HG02943 (cell line): ENCODE measurements around the gene CDIP1.
A peak's percentile ranks its signal among the peaks of the same experiment; 100 is the strongest.

Experiments used
- ATAC-seq: cut with Tn5 transposase; IDR thresholded peaks from one replicate; pipeline ENCODE4 v1.9.1; 2021; ENCODE audit warnings: mild to moderate bottlenecking, low read depth, moderate library complexity; ENCODE audit not compliant: unreplicated experiment

Gene CDIP1

DNA sequence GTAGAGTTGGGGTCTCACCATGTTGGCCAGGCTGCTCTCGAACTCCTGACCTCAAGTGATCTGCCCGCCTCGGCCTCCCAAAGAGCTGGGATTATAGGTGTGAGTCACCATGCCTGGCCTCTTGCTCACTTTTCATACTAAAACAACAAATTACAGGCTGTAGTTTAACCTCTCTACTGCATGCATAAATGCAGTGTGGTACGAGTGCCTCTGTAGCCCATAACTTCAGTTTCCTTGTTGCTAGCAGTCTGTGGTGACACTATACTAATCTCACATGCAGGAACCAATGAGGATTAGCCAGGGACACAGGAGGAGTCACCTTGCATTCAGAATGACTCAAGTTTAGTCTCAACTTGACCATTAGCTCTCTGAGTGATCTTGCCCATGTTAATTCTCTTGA lies 42.3 kb downstream of the CDIP1 start:
- no peak for ATAC-seq

DNA sequence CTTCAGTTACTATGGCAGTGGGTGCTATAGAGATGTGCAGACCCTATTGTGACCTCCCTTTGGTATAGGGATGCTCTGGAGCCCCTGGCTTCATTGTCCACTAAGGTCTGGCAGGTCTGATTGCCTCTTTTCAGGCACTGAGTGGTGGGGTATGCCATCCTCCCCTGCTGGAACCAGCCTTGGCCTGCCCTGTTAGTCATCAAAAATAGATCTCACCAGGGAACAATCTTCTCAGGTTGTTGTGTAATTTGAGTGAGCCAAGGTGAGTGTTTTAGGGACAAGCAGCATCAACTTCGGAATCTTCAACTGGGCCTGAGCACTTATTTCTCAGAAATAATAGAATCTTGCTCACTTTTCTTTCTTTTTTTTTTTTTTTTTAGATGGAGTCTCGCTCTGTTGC lies 42.8 kb downstream of the CDIP1 start:
- ATAC-seq = no peak

DNA sequence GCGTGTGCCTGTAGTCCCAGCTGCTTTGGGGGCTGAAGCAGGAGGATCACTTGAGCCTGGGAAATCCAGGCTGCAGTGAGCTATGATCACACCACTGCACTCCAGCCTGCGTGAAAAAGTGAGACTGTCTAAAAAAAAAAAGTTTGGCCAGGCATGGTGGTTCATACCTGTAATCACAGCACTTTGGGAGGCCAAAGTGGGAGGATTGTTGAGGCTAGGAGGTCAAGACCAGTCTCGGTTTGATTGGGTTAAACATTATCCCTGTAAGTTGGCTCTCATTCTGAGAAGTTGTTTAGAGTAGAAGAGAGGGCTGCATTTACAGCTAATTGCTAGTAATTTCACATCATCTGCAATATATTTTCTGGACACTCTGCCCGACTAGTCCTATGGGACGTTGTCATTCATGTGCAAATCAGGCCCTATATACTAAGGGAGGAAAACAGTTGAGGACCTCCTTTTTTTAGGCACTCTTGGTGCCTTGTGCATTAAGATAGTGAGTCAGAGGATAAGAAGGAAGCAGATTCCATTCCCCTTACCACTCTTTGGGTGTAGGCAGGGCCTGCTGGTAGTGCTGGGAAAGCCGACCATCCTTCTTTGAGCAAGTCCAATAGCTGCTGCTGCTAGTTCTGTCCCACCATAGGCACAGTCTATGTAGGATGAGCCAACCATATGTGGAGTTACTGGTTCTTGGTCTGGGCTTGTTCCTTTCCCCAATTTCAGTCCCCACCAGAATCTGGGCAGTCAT lies 43.7 kb downstream of the CDIP1 start:
- ATAC-seq = no peak

DNA sequence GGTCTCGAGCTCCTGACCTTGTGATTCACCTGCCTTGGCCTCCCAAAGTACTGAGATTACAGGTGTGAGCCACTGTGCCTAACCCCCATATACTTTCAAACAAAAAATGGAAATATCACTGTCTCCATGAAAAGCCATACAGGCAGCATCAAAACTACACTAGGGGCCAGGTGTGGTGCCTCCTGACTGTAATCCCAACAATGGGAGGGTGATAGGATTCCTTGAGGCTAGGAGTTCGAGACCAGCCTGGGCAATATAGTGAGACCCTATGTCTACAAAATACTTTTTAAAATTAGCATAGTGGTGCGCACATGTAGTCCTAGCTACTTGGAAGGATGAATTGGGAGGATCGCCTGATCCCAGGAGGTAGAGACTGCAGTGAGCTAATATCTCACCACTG lies 46.7 kb downstream of the CDIP1 start:
- no peak for ATAC-seq

DNA sequence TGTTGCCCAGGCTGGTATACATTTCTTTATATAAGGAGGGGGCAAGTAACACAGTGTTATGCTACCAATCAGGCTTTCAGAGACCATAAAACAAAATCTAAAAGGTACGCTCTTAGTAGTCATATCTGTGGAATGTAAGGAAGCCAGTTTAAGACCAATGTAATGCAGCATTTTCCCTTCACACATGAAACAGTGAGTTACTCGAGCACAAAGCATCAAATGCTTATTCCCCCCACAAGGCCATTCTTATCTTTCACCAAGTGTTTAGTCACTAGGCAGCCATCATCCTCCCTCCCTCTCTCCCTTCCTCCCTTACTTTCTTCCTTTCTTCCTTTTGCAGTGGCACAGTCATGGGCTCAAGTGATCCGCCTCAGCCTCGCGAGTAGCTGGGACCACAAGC lies 49.5 kb downstream of the CDIP1 start:
- no peak for ATAC-seq

DNA sequence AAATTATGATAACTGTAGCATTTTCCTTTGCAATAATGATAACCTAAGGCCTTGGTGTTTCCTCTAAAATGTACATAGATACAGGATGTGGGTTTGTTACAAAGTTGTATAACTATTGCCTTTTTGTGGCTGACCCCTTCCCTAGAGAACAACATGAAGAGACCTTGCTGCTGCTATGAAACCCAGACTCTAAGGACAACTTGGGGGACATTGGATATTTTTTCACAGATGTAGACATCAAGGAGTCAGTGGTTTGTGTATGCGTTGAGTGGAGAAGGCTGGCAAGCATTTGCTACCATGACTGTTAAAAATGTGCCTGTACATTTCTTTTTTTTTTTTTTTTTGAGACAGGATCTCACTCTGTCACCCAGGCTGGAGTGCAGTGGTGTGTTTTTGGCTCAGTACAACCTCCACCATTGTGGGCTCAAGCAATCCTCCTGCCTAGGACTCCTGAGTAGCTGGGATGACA lies 50.0 kb downstream of the CDIP1 start:
- no peak for ATAC-seq

DNA sequence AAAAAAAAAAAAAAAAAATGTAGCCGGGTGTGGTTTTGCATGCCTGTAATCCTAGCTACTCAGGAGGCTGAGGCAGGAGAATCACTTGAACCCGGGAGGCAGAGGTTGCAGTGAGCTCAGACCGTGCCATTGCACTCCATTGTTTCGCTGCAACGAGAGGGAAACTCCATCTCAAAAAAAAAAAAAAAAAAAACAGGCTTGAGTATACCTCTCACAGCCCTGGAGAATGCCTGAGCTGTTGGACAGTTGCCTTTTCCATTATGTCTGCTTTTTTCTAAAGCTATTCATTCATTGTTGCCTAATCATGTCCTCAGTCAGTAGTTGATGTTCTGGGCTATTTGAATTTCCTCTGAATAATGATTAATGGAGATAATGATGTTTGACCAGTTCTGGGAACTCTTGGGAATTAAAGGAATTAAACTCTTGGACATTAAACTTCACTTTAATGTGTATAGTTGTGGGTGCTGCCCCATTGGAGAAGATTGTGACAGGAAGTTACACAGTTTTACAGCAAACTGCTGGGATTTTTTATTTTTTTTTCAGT lies 50.5 kb downstream of the CDIP1 start:
- no peak for ATAC-seq

DNA sequence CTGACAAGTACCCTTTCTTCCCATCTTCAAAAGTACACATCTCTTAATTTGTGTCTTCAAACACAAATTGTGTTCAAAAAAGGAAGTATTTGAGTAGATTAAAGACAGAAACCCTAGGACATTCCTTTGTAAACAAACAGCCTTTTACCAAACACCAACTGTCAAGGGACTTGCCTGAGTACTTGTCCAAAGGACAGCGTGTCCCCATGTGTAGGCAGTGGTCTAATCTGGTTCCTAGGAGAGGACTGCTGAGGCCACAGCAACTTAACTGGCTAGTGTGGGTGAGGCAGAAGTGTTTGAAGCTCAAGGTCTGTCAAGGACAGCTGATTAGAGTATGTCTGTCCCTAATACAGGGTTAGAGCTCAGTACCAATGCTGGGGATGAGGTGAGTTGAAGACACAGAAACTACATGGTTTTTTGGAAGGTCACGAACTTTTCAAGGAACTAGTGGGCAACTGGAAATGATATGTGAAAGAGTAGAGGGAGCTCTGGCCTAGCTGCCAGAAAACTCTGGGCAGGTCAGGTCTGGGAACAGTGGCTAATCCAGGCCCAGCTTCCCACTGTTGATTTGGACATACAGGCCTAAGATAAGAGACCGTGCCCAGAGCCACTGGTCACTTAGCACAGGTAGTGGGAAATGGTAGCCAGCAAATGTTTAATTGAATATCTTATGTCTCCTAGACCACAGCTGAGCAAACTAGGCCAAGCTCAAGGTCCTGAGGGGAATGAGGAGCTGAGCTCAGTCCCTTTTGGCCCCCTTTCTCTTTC lies 52.3 kb downstream of the CDIP1 start:
- no peak for ATAC-seq

DNA sequence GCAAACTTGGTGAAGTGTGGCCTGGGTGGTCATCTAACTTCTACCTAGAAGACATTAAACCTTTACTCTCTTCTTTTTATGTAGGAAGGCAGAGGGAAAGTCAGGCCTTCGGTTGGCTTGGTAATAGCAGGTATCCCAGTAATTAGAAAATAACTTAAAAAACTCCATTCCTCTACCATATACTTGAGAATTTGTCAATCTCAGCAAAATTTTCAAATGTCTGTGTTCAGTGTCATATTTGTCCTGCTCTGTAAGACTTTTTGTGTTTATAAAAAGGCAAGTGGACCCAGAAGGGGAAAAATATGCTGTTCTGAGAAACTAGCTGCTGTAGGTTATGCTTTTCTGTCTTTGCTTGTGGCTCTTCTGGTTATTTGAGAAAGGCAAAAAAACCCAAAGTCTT lies 56.6 kb downstream of the CDIP1 start:
- no peak for ATAC-seq

DNA sequence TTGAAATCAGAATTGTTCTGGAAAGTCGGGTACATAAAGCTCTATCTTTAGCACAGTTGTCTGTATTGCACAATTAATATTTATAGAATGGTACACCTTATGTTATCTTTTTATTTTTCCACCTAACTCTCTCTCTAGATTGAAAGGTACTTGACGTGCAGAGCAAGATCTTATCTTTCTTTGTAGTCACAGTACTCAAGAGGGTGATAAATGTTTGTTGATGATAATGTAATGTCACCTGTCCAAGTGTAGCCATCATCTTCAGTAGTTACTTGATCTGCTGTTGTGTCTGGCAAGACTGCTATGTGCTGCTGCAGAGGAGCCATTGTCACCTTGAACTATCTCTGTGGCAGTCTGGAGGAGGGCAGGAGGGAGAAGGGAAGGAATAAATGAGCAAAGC lies 57.0 kb downstream of the CDIP1 start:
- ATAC-seq = no peak

DNA sequence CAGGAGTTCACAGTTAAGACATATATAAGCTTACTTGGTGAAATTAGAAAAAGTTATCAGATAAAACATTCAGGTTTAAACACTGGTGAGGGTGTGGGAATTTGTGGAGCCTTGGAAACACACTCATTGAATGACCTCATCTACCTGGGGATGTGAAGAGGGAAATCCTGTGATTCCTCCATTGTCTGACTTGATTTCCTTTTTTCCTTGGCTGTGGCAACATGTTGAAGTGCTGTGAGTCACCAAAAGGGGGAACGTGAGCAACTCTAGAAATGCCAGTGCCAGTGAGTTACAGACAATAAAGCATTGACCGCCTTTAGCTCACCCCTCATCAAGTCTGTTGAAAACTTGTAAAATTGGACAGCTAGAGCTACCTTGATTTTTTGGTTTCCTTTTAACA lies 60.6 kb downstream of the CDIP1 start:
- no peak for ATAC-seq

DNA sequence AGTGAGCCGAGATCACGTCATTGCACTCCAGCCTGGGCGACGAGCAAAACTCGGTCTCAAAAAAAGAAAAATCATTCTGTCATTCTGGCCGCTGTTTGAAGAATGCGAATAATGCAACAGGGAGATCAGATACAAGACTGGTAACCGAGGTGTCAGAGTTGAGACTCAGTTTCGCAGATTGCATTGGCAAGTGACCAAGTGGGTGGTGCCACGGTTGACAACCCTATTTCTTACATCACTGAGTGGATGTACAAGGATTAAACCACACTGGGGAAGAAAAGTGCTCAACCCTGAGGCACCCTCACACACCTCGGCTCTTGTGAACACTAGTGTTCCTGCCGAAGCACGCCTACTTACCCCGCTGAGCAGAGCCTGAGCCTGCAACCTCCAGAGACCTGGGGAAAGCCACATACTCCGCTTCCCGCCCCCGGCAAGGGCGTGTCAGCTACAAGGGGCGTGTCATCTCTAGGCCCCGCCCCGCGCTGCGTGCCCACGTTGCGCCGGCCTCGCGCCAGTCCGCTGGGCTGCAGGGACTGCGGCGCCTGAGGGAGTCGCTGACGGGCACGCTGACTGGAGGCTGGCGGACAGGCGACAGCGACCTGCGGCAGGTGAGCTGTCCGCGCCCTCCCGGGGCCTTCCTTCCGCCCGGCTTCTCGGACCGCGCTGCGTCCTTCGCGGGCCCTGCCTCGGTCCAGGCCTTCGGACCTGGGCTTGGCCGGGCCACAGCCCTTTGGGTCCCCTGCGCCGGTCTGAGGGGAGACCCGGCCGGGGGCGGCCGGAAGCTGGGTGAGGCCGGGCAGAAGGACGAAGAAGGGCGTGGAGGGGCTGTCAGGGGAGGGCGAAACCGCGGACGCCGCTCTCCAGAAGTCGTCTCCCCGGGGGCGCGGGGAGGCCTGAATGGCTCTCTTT lies 62.4 kb downstream of the CDIP1 start, which contains the start of gene HMOX2:
Gene HMOX2, plus strand, starts transcription at position 519 of the 909 bp plus-strand sequence. CDS start 29,127 bp downstream, outside the sequence.
- peak; percentile 79 for ATAC-seq

DNA sequence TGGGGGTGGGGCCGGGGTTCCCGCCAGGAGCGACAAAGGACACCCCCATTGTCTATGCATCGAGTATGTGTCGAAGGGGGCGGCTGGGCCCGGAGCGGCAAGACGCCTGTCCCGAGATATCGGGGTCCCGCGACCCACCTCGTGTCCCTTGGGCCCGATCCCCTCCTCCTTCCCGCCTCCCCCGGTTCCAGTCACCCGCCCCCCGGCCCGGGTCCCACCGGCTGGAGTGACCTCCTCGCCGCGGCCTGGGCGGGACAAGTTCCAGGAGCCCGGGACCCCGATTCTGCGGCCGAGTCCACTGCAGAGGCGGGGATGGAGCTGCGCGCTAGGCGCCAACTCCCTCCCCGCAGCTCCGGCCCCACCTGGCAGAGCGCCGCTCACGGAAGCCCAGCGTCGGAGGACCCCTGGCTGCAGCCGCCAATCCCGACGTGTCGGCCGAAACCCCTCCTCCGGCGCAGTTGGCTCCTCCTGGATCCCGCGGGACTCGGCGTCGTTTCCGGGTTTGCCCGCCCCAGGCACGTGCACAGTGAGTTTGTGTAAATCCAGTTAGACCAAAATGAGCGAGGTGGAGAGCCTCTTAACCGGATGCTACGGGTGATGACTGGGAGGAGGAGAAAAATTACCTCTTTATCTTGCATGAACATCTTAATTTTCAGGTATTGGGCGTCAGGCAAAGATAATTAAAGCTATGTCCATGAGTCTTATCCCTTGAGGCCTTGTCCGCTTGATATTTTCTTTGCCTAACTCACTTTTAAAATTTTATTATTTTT lies 64.2 kb downstream of the CDIP1 start, which contains the start of gene NMRAL1:
Gene NMRAL1, minus strand, starts transcription at position 434 of the 770 bp plus-strand sequence. CDS start 493 bp downstream, outside the sequence.
- ATAC-seq = no peak

DNA sequence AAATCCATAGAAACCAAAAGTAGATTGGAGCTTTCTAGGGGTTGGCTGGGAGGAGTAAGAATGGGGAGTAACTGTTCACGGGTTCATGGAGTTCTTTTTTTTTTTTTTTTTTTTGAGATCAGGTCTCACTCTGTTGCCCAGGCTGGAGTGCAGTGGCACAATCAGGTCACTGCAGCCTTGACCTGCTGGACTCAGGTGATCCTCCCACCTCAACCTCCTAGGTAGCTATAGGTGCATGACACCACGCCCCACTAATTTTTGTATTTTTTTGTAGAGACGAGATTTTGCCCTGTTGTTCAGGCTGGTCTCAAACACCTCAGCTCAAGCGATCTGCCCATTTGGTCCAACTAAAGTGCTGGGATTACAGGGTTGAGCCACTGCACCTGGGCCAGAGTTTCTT lies 65.7 kb downstream of the CDIP1 start:
- ATAC-seq = no peak

DNA sequence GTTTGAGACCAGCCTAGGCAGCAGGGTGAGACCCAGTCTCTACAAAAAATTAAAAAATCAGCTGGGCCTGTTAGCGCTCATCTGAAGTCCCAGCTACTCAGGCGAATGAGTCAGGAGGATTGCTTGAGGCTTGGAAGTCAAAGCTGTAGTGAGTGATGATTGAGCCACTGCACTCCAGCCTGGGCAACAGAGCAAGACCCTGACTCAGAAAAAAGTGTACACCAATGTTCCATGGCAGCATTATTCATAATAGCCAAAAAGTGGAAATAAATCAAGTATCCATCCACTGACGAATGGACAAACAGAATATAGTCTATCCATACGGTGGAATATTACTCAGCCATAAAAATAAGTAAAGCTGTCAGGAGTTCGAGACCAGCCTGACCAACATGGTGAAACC lies 66.7 kb downstream of the CDIP1 start:
- ATAC-seq = no peak

DNA sequence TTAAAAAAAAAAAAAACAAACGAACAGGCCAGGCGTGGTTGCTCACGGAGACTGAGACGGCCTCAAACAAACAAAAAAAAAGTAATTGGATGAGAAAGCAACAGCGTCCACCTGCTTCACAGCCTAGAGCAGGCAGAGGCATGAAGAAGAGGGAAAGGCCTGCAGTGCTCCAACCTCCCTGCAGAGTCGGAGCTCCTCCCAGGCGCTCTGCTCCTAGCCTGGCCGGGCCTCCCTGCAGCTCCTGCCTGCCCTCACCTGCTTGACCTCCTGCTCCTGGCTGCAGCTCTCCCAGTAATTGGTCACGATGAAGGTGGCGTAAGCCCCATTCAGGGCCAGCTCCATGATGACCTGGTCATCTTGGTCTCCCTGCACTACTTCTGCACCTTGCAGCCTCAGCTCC lies 69.6 kb downstream of the CDIP1 start:
- no peak for ATAC-seq

DNA sequence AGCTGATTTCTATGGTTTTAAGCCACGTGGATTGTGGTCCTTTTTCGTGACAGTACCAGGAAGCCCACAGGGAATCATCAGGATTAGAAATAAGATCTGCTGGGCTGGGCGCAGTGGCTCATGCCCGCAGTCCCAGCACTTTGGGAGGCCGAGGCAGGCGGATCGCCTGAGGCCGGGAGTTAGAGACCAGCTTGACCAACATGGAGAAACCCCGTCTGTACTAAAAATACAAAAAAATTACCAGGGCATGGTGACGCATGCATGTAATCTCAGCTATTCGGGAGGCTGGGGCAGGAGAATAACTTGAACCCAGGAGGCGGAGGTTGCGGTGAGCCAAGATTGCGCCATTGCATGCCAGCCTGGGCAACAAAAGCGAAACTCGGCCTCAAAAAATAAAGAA lies 70.7 kb downstream of the CDIP1 start:
- no peak for ATAC-seq

DNA sequence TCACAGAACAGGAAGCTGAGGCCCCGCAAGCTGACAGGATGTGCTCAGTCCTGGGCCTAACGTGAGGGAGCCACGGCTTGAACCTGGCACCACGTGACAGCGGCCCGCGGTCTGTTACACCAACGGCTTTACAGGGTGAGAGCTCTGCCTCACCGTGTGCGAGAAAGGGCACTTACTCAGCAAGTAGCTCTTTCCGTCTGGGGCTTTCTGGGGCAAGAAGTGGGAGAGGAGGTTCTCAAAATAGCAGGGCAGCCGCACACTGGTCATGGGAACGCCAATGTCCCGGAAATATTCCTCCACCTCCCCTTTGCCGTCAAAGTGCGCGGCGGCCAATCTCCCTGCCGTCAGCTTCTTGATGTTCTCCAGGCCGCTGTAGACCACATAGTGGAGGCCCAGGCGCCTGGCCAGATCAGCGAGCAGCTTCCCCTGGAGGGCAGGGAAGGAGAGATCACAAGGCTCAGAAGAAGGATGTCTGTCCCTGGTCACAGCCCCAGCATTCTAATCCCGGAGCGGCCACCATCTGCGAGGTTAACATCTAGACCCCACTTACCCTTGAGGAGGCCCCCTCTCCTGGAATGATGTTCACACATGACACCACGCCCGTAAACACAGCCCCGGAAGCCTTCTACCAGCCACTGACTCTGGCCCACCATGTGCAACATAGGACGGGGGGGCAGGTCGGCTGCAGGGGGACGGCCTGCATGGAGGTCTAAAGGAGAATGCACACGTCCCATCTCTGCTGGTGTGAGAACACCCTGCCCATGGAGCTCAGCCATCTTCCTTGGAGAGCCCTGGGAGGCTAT lies 72.4 kb downstream of the CDIP1 start:
- ATAC-seq = no peak
